DND-41 (cell line): ENCODE results near the gene UQCRH.

Source experiments
- ATAC-seq: fragments of 200-7000 bp; cut with Tn5 transposase; 3 replicates; pipeline ENCODE4 v1.9.1; 2021; ENCODE audit warnings: low read depth; ENCODE audit not compliant: insufficient read depth
- DNase-seq: peaks from one replicate; pipeline ENCODE4 v3.0.0-alpha.2; 2020
- H2AFZ ChIP-seq: 2 replicates; pipeline ENCODE4 v1.6.0; 2012; ENCODE audit warnings: low read depth, low read length
- H3K27ac ChIP-seq: 2 replicates; pipeline ENCODE4 v1.5.1; 2012; ENCODE audit warnings: low read length, inconsistent platforms
- H3K27me3 ChIP-seq: fragments of 200-600 bp; sonication (generic); 2 replicates; pipeline ENCODE4 v1.6.0; 2012; ENCODE audit warnings: low read length, mild to moderate bottlenecking, inconsistent platforms; ENCODE audit not compliant: insufficient read depth, poor library complexity
- H3K36me3 ChIP-seq: 2 replicates; pipeline ENCODE4 v1.5.1; 2012; ENCODE audit warnings: low read length, inconsistent platforms; ENCODE audit not compliant: insufficient read depth
- H3K4me1 ChIP-seq: 2 replicates; pipeline ENCODE4 v1.5.1; 2012; ENCODE audit warnings: mild to moderate bottlenecking, low read length; ENCODE audit not compliant: insufficient read depth
- H3K4me2 ChIP-seq: 2 replicates; pipeline ENCODE4 v1.6.0; 2012; ENCODE audit warnings: mild to moderate bottlenecking, moderate library complexity, low read length, inconsistent platforms; ENCODE audit not compliant: insufficient read depth
- H3K4me3 ChIP-seq, 2 experiments: fragments of 200-600 bp in 1 of 2; shearing (Covaris generic) in 1 of 2; 2 replicates each; pipeline ENCODE4 v1.5.1; 2012 to 2016; ENCODE audit warnings: inconsistent platforms in 2 of 2, low read length in 2 of 2, mild to moderate bottlenecking in 2 of 2, low read depth in 1 of 2, moderate library complexity in 1 of 2
- H3K79me2 ChIP-seq: 2 replicates; pipeline ENCODE4 v1.6.0; 2012; ENCODE audit warnings: low read length, inconsistent platforms; ENCODE audit not compliant: insufficient read depth
- H3K9ac ChIP-seq: 2 replicates; pipeline ENCODE4 v1.6.0; 2012; ENCODE audit warnings: low read depth, mild to moderate bottlenecking, inconsistent platforms, low read length, moderate library complexity
- H3K9me3 ChIP-seq: 2 replicates; pipeline ENCODE4 v1.5.1; 2012; ENCODE audit warnings: low read length, moderate library complexity, mild to moderate bottlenecking, inconsistent platforms; ENCODE audit not compliant: insufficient read depth, severe bottlenecking
- H4K20me1 ChIP-seq: 2 replicates; pipeline ENCODE4 v1.6.0; 2012; ENCODE audit warnings: low read length; ENCODE audit not compliant: insufficient read depth
- EZH2 ChIP-seq: IDR thresholded peaks from 3 replicates; pipeline ENCODE4 v1.6.1; 2012; ENCODE audit warnings: borderline replicate concordance, low read depth, mild to moderate bottlenecking, moderate library complexity, low read length, inconsistent platforms; ENCODE audit not compliant: severe bottlenecking
- TF ChIP-seq, protein P1 (sequence below): IDR thresholded peaks from 2 replicates; pipeline ENCODE4 v1.5.1; 2012; ENCODE audit warnings: borderline replicate concordance, low read length, moderate library complexity, mild to moderate bottlenecking; ENCODE audit not compliant: poor library complexity, severe bottlenecking; ENCODE audit errors: extremely low read depth

UQCRH gene

DNA sequence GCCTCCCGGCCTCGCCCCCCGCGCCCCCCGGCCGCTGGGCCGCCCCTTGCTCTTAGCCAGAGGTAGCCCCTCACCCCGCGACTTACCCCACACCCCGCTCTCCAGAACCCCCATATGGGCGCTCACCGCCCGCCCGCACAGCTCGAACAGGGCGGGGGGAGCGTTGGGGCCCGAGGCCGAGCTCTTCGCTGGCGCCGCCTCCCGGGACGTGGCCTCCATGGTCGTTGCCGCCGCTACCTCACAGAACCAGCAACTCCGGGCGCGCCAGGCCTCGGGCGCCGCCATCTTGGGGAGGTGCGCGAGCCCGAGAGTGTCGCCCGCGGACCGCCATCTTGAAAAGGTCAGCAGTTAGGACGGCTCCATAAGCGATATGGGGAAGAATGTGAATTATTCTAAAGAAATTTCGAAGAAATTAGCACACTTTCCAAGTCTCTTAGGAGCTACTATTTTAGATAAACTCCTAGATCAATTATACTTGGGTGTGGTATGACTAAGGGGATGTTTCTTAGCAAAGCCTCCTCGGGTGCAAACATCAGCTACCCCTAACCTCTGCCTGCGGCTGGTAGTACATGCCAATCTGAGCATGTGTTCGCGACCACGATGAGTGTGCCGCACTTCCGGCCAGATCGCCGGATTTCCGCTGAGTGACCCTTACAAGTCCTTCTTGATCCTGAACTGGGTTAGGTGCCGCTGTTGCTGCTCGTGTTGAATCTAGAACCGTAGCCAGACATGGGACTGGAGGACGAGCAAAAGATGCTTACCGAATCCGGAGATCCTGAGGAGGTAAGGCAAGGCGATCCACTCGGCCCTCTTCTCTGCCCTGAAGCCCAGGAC is at the start of gene UQCRH, which contains the start of gene LRRC41:
Gene UQCRH, plus strand, starts transcription at position 661 of the 834 bp plus-strand sequence. Its CDS starts 69 bp downstream, at position 730.
Gene LRRC41, minus strand, starts transcription at position 579 of the 834 bp plus-strand sequence. Its CDS starts 294 bp downstream, at position 285.
- Histone ChIP-seq H3K4me2 (peak within 1 kb of the TSS; percentile 88), H3K9me3 (no peaks in the 10 kb centered on the region), H3K36me3 (peaks cover 28% of the 10 kb centered on the region), H3K27me3 (no peaks in the 10 kb centered on the region), H3K4me1 (peaks cover 48% of the 10 kb centered on the region), H3K4me3 (peak within 1 kb of the TSS; percentile 81 to 82), H3K27ac (peak within 1 kb of the TSS; percentile 95), H2AFZ (peak within 1 kb of the TSS; percentile 81), H4K20me1 (peaks cover 35% of the 10 kb centered on the region; the same call in 1 of the 2 replicates), H3K79me2 (peaks cover 98% of the 10 kb centered on the region), H3K9ac (peak within 1 kb of the TSS; percentile 97)
- ATAC-seq (peak; percentile 78), DNase-seq (peak; percentile 93)
- no peak for TF ChIP-seq EZH2
- TF ChIP-seq, protein P1, sequence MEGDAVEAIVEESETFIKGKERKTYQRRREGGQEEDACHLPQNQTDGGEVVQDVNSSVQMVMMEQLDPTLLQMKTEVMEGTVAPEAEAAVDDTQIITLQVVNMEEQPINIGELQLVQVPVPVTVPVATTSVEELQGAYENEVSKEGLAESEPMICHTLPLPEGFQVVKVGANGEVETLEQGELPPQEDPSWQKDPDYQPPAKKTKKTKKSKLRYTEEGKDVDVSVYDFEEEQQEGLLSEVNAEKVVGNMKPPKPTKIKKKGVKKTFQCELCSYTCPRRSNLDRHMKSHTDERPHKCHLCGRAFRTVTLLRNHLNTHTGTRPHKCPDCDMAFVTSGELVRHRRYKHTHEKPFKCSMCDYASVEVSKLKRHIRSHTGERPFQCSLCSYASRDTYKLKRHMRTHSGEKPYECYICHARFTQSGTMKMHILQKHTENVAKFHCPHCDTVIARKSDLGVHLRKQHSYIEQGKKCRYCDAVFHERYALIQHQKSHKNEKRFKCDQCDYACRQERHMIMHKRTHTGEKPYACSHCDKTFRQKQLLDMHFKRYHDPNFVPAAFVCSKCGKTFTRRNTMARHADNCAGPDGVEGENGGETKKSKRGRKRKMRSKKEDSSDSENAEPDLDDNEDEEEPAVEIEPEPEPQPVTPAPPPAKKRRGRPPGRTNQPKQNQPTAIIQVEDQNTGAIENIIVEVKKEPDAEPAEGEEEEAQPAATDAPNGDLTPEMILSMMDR = peak; percentile 33

DNA sequence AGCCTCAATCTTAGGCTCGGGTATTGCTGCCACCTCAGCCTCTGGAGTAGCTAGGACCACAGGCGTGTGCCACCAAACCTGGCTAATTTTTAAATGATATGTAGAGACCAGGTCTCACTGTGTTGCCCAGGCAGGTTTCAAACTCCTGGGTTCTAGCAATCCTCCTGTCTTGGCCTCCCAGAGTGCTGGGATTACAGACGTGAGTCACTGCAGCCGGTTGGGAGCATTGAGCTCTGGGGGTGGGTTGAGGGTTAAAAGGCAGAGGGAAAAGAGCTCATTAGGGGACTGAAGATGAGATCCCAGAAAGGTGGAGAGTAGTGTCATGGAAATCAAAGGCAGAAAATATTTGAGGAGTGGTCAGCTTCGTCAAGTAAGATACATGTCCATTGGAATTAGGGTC is 48.8 kb upstream of the UQCRH start:
- Histone ChIP-seq H3K36me3 (peaks cover 92% of the 10 kb centered on the region), H3K79me2 (peaks cover 83% of the 10 kb centered on the region), H3K27me3 (no peaks in the 10 kb centered on the region), H3K9ac (no peak overlapping the region), H4K20me1 (peaks cover 26% of the 10 kb centered on the region), H3K4me3 (no peak overlapping the region), H2AFZ (no peak overlapping the region), H3K27ac (no peak overlapping the region), H3K4me1 (peaks cover 19% of the 10 kb centered on the region), H3K9me3 (no peaks in the 10 kb centered on the region), H3K4me2 (no peak overlapping the region)
- DNase-seq (no peak), ATAC-seq (no peak)
- no peak for TF ChIP-seq EZH2
- TF ChIP-seq, protein P1 = no peak

DNA sequence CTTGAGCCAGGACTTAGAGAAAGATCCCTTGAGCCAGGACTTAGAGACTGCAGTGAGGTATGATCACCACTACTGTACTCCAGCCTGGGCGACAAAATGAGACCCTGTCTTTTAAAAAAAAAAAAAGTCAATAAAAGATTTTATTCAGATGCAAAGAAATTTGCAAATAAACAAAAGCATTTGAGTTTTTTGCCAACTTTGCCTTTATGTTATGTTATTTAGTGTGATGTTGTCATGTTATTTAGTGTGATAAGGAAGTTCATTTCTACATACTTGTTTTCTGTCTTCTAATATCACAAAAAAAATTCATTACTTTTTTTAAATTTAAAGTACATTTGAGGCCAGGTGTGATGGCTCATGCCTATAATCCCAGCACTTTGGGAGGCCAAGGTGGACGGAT is 47.0 kb upstream of the UQCRH start:
- peaks cover 94% of the 10 kb centered on the region for H3K36me3 ChIP-seq
- H3K4me2 ChIP-seq = no peak overlapping the region
- H3K9me3 ChIP-seq = no peaks in the 10 kb centered on the region
- H3K79me2 ChIP-seq = peaks cover 84% of the 10 kb centered on the region
- no peaks in the 10 kb centered on the region for H3K27me3 ChIP-seq
- DNase-seq (no peak), ATAC-seq (no peak)
- H3K4me1 ChIP-seq = peaks cover 8% of the 10 kb centered on the region; the same call in 1 of the 2 replicates
- no peak overlapping the region for H2AFZ ChIP-seq
- peaks cover 30% of the 10 kb centered on the region for H4K20me1 ChIP-seq
- TF ChIP-seq EZH2 = no peak
- TF ChIP-seq, protein P1 = no peak
- H3K9ac ChIP-seq = no peak overlapping the region
- H3K27ac ChIP-seq = no peak overlapping the region
- H3K4me3 ChIP-seq = no peak overlapping the region
